COLO668 (cell line): ENCODE results near the gene UTS2B.

ENCODE experiments used
- DNase-seq: peaks from one replicate; lab custom pipeline; 2025; ENCODE audit not compliant: unreplicated experiment; lab: John Stamatoyannopoulos, UW

Gene UTS2B

DNA sequence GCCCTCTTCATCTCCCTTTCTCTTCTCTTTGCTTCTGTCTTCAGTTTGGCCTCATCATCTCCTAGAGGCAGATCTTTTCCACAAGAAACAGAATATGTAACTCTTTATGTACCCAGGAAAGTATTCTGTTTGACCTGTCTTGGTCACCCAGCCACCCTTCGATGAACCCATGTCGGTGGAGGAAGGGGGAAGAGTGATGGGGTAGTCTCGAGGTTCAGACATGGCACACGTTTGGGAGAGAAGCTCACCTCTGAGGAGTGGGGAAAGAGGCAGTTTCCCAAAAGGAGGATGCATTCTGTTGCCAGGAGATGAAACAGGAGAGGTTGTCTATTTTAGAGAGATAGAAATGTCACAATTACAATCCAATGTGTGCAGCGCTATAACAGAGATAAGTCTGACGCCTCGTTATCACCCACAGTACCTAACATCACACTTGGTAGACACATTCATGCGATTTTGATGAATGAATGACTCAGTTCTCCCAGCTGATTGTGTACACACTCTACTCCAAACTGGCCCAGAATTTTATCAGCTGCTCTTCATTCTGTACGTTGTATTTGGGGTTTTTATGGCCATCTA lies 1.9 kb downstream of the UTS2B start:
- no peak for DNase-seq

DNA sequence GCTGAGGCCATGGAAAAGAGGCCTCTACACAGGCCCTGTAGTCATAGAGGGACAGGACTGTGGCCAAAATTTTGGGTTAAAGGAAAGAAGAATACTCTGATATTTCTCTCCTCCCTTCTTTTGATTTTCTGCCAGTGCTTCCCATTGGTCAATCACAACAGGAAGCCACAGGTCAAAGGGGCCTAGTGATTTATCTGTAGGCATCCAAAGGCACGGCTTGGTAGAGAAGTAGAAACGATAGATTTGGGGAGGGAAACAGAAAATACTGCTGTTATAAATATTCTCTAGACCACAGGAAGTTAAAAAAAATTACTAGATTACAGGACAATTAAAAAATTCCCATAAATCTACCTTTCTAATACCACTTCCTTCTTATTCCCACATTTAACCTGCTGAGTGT lies 2.8 kb downstream of the UTS2B start:
- no peak for DNase-seq

DNA sequence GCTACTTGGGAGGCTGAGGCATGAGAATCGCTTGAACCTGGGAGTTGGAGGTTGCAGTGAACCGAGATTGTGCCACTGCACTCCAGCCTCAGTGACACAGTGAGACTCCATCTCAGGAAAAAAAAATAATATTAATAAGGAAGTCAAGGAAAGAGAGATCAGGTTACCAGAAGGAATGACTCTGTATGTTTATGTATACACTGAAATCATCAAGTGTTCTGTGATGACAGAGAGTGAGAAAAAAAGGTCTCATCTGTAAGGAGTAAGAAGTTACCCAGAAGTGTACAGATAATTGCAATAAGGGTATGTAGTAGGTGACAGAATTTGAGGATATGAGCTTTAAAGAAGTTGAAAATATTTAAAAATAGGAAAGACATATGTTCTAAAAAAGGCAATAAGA lies 5.4 kb downstream of the UTS2B start:
- no peak for DNase-seq

DNA sequence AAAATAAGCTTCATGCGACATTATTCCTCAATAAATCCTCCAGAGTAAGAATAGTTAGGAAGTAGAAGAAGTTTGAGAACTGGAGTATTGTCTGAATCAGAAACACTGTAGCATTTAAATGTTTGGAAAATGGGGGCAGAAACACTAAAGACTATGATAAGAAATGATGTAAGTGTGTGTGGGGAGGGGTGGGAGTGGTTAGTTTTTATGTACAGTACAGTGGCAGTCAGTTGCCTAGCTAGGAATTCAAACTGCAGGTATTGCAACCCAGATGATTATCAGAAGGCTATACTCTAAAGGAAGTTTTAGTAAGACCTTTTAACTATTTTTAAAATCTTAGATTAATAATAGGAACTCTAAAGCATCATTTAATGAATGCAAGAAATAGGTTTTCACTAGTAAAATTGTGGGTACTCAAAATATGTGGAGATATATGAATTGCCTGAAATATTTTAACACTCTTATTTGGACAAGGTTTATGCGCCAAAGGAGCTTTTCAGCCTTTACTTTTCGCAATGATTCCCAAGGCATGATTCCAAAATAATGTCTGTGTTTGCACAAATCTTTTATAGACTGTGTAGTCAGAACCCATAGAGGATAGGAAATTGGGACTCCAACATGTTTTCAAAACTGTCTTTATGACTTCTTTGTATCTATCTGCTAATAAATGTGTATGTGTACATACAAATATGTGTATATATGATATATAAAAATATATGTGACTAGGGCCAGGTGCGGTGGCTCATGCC lies 9.1 kb downstream of the UTS2B start:
- DNase-seq, result no peak

DNA sequence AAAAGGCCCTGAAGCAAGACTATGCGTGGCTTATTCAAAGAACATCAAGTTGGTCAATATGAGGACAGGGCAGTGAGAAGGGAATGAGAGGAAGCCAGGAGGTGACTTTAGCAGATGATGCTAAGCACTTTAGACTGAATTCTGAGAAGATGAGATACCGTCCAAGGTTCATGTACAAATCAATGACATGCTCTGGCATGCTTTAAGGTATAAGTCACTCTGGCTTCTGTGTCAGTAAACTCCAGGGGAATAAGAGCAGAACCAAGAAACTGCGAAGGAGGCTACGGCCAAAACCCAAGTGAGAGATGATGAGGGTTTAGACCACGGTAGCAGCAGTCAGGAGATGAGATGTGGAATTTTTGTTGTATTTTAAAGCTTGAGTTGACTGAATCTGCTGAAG lies 10.0 kb downstream of the UTS2B start:
- DNase-seq, result no peak

DNA sequence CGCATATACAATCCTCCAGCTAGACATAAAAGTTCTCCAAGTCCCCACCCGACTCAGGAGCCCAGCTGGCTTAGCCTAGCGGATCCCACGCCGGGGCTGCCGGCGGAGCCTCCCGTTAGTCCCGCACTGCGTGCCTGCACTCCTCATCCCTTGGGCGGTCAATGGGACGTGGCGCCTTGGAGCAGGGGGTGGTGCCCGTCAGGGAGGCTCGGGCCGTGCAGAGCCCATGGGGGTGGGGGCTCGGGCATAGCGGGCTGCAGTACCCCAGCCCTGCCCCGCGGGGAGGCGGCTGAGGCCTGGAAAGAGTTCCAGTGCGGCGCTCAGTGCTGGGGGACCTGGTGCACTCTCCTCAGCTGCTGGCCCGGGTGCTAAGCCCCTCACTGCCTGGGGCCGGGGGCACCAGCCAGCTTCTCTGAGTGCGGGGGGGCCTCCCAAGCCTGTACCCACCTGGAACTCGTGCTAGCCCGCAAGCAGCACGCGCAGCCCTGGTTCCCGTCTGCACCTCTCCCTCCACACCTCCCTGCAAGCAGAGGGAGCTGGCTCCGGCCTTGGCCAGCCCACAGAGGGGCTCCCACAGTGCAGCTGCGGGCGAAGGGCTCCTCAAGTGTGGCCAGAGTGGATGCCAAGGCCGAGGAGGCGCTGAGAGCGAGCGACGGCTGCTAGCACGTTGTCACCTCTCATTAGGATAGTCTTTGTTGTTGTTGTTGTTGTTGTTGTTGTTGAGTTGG lies 13.3 kb downstream of the UTS2B start:
- no peak for DNase-seq

DNA sequence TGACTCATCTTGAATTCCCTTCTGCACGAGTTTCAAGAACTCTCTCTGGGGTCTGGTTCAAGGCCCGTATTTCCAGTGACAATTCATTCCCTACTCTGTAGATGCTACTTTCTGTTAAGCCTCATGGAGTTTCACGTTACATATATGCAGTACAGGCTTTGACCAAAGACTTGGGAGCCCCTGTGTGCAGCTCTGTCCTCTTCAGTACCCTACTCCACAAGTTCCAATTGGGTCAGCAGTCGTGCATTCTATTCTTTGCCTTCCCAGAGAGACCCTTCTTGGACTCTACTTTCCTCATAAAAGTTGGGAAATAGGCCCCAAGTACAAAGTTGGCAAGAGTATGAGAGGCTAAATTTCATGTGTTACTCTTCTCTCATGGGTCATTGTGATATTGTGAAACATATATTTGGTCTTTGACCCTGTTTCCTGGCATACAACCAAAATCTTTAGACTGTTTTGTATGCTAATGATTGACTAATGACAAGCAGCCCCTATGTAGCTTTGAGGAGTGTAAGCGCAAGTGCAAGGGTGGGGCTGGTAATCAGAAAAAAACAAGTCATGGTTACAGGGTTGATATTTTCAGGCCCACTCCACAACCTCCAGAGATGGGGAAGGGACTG lies 16.1 kb downstream of the UTS2B start:
- DNase-seq, result no peak

DNA sequence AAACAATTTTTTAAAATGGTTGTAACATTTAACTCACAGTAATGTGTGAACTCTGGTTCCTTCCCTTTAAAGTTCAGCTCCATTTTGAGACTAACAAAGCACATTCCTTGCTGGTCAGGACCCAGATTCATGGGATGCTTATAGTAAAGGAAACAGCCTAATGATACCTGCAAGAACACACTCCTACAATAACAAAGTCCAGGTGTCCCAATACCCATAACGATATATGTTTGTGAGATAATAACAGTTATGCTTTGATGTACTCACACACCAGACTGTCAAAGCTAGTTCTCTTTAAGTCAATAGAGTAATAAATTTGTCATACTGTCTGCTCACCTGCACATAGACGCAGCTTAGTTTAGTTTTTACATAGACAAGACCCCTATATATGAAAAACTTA lies 17.0 kb downstream of the UTS2B start:
- no peak for DNase-seq

DNA sequence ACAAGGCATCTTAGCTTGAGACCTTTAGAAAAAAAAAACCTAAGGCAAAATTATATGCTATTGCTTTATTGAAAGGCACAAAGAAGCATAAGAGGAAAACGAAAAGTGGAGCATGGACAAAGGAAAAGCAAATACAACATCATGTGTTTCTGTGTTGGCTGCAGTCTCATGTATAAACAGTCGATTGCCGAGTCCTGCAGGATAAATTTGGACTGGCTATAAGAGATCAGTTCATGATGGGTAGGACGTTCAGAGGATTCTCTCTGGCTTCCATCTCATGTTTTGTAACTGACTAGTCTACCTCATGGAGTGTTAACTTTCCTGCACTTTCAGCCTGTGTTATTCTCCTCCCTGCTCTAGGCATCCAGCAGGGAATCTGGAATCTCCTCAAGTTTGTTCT lies 23.0 kb downstream of the UTS2B start:
- no peak for DNase-seq

DNA sequence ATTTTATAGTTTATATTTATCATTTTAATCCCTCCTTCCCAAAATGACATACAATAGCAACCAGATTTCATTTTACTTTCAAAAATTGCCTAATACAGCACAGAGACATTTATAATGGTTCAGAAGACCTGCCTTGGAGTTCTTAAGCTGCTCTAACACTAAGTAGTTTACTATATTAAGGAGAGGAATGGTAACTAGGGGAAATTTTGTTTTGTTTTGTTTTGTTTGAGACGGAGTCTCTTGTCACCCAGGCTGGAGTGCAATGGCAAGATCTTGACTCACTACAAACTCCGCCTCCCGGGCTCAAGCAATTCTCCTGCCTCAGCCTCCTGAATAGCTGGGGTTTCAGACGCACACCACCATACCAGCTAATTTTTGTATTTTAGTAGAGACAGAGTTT lies 23.9 kb downstream of the UTS2B start:
- DNase-seq, result no peak

DNA sequence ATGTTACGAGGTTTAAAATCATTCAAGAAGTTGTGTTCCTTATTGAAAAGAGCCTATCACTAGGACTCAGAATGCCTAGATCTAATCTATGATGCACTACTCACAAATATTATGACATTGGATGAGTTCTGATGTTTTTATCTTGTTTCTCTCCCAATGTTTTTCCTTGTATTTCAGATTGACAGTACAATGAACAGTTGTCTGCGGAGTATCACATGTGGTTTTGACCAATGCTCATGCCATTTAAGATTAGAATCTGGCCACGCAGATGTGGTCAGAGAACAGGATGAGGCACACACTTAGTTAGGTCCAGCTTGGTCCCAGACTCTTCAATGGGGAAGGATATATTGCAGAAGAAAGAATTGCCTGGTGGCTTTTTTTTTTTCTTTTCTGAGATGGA lies 26.7 kb downstream of the UTS2B start:
- no peak for DNase-seq

DNA sequence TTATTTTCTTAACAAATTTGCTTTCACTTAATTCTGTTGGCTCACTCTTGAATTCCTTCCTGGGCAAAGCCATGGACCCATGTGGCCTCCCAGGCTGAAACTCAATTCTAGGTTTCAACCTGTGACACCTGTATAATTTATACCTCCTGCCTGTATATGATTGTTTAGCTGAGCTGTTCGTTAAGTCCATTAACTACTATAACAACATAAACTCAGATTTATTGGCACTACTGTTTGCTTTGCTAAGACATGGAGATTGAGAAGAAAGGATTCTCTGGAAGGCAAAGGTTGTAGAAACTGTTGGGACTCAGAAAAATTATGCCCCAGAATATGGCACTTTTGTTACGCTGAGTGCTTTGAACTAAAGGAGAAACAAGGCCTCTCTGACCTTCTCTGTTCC lies 27.9 kb downstream of the UTS2B start:
- no peak for DNase-seq

DNA sequence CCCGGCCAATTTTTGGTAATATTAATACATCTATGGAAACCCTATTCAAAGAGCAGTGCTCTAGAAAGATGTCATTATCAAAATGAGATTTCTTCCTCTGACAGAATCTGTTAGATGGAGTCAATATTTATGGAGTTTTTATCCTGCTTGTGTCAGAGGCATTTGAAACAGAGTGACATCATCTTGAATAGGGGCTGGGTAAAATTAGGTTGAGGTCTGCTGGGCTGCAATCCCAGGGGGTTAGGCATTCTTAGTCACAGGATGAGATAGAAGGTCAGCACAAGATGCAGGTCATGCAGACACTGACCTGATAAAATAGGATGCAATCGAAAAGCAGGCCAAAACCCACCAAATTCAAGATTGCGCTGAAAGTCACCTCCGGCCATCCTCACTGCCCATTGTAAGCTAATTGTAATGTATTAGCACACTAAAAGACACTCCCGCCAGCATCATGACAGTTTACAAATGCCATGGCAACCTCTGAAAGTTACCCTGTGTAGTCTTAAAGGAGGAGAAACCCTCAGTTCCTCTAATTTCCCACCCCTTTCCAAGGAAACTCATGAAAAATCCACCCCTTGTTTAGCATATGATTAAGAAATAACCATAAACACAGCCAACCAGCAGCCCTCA lies 28.4 kb downstream of the UTS2B start:
- no peak for DNase-seq

DNA sequence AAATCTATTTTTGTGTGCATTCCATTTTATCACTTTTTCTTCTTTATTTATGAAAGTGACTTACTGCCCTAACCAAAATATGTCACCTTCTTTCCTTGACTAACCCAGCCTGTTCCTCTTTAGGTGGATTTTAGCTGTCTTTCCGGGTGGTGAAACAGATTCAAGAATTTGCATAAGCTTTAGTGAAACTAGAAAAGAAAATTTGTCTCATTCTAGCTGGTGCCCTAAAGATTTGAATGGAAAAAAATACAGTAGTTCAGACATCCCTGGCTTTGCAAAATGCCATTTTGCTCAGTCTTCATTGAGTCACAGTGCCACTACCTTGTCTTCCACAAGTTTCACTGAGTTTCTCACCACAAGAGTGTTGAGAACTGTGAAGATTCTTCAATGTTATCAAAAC lies 29.3 kb downstream of the UTS2B start:
- DNase-seq, result no peak

DNA sequence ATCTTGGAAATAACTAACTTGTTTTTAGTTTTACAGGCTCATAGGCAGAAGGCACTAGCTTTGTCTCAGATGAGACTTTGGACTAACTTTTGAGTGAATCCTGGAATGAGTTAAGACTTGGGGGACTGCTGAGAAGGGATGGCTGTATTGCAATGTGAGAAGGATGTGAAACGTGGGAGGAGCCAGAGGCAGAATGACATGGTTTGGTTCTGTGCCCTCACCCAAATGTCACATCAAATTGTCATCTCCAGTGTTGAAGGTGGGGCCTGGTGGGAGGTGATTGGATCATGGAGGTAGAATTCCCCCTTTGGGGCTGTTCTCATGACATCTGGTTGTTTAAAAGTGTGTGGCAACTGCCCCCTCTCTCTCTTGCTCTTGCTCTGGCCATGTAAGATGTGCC lies 29.9 kb downstream of the UTS2B start:
- no peak for DNase-seq

DNA sequence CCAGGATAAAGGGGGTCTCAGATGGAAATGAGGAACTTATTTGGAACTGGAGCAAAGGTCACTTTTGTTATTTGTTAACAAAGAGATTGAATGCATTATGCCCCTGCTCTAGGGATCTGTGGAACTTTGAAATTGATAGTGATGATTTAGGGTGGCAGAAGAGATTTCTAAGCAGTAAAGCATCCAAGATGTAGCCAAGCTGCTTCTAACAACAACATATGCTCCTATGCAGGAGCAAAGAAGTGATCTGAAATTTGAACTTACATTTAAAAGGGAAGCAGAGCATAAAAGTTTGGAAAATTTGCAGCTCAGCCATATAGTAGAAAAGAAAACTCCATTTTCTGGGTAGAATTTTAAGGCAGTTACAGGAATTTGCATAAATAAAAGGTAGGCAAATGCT lies 31.5 kb downstream of the UTS2B start:
- no peak for DNase-seq

DNA sequence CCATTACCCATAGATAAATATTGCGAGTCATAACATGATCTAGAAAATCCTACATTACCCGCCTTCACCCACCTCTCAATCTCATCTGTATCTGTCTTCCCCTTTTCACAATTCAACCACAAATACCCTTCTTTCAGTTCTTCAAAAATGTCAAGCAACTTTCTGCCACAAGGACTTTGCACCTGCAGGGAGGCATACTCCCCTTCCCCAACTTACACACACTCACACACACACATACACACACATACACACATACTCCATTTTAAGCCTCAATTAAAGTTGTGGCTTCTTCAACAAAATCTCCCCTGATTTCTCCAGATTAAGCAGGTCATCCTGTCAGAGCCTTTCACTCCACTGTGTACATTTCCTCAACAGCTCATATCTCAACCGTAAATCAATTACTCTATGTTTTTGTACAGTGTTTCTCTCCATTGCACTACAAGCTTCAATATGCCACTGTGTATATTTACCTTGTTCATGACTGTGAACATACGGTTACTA lies 34.2 kb downstream of the UTS2B start:
- no peak for DNase-seq

DNA sequence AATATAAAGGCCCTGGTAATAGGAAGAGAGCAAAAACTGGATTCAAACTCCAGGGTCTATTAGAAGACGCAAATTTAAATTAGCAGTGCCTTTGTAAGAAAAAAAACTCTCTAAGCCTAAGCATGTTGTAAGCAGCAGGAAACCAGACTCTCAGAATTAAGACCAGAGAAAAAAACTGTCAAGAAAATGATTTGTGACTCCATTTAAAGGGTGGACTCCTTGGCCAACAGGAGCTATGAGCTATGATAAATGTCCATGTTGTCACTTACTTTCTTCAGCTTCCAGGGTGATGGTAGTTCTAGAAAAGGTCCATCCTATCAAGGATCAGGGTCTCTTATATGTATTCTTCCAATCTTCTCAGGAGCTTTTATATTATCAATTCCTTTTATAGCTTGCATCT lies 36.0 kb downstream of the UTS2B start:
- no peak for DNase-seq

DNA sequence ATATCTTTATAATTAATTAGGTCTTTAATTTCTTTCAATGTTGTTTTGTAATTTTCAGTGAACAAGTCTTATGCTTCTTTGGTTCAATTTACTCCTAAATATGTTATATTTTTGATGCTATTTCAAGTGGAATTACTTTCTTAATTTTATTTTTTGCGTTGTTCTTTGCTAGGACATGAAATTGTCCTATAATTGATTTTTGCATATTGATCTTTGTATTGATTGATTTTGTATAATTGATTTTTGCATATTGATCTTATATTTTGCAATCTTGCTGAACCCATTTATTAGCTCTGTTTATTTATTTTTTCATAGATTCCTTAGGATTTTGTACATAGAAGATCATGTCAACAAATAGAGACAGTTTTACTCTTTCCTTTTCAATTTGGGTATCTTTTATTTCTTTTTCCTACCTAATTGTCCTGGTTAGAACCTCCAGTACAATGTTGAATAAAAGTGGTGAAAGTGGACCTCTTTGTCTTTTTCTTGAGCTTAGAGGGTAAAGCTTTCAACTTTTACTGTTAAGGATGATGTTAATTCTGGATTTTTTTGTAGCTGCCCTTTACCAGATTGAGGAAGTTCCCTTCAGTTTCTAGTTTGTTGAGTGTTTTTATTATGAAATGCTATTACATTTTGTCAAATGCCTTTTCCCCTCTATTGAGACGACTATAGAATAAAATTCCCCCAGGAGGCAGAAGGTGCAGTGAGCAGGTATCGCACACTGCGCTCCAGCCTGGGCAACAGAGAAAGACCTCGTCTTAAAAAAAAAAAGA lies 37.9 kb downstream of the UTS2B start:
- no peak for DNase-seq

DNA sequence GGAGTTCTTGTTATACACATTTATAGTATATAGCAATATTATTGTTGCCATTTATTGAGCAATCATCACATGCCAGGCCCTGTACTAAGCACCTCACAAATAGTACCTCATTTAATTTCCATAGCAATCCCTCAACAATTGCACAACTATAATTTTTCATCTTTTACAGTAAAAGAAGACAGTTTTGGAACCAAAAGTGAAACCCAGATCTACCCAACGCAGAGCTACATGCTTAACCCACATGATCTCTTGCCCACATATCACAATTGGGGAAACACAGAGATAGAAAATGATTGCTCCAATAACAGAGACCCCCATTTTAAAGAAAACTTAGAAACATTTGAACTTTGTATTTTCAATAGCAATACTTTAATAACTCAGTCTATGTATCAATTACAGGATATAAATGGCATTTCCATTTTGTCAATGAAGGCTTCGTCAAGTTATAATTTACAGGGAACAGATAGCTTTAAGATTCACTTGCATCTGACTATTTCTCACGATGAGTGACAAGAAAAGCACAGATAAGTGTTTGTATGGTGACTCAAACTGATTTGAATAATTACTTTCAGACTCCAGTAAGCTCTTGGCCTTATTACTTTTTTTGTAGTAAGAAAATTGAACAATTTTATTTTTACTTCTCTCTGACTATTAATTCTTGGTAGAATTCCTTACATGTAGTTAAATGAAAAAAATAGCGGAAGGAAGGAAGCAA lies 39.9 kb downstream of the UTS2B start:
- DNase-seq, result no peak
